GM12878 (cell line): Measurements from ENCODE around the gene ZNF764. TPM values are rescaled to one million over a fixed set of nuclear protein-coding genes. Genes with fewer than 3 reads are reported as not detected.

ENCODE experiments used
- REST ChIP-seq: IDR thresholded peaks from 2 replicates; pipeline ENCODE4 v1.6.1; 2012; ENCODE audit warnings: mild to moderate bottlenecking, low read depth, low read length
- polyA plus RNA-seq, 11 experiments: library from polyadenylated mRNA; depleted of rRNA in 4 of 11; unstranded in 6 of 11; stranded (reverse) in 5 of 11; fragments of >200 nt; fragmentation: Nextera tagmentation in 4 of 11; fragmentation: Illumina TruSeq in 1 of 11; extraction: Ambion mirVana in 4 of 11; extraction: Trizol in 1 of 11; gene quantifications; 1 replicate in 1 of 11; 2 replicates in 10 of 11; pipeline versions ENCODE4 v1.2.1 to v1.2.3, GENCODE V29; 2011 to 2016; ENCODE audit warnings: inconsistent platforms in 2 of 11, missing spikeins in 2 of 11, low read depth in 1 of 11
- total RNA-seq, 4 experiments: library from RNA; depleted of rRNA in 3 of 4; stranded (reverse); fragments of >200 nt in 3 of 4; fragmentation: Illumina TruSeq in 1 of 4; extraction: Trizol in 1 of 4; gene quantifications; 2 replicates each; pipeline versions ENCODE4 v1.2.1 to v1.2.3, GENCODE V29; 2013 to 2021
- TF ChIP-seq, protein P1 (sequence below): fragments of 150-350 bp; IDR thresholded peaks from 2 replicates; pipeline ENCODE4 v1.6.1; 2016; ENCODE audit warnings: low read depth, low read length

ZNF764 gene
- total and polyA plus RNA-seq, 10 of the 15 experiments (the other 5 are each of a cell fraction or from before 2014, with no cell fraction given): 0.61 to 11.9 (median 3.8) TPM

DNA sequence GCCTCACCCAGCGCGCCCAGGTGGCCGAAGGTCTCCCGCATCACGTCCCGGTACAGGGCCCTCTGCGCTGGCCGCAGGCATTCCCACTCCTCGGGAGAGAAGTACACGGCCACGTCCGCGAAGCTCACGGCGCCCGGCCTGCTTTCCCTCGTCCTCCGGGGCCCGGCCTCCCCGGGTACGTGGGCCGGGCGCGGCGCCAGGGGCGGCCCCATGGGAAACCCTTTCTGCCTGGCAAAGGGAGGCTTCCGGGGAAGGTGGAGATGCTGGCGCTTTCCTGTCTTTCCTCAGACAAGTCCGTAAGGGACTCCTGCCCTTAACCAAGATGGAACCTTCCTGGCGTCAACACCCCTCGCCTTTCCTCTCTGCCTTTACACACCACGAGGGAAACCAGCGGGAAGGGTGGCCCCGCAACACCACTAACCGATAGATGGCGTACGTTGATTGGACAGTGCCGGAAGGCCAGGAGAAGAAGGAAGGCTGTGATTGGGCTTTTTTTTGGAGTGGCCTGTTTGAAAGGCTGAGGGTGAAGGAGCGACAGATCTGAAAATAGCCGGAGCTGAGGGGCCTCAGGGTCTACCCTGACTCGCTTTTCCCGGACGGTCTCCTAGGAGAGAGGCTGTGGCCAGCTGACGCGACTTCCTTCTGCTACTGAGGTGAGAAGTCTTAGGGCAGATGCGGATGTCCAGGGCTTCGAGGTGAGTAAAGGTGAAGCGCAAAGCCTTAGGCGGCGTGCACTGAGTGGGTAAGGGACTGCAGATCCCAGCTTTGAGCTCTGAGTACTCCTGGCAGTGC, 27.4 kb upstream of the ZNF764 start, which contains the start of gene ZNF785 (continued):
- TF ChIP-seq, protein P1, sequence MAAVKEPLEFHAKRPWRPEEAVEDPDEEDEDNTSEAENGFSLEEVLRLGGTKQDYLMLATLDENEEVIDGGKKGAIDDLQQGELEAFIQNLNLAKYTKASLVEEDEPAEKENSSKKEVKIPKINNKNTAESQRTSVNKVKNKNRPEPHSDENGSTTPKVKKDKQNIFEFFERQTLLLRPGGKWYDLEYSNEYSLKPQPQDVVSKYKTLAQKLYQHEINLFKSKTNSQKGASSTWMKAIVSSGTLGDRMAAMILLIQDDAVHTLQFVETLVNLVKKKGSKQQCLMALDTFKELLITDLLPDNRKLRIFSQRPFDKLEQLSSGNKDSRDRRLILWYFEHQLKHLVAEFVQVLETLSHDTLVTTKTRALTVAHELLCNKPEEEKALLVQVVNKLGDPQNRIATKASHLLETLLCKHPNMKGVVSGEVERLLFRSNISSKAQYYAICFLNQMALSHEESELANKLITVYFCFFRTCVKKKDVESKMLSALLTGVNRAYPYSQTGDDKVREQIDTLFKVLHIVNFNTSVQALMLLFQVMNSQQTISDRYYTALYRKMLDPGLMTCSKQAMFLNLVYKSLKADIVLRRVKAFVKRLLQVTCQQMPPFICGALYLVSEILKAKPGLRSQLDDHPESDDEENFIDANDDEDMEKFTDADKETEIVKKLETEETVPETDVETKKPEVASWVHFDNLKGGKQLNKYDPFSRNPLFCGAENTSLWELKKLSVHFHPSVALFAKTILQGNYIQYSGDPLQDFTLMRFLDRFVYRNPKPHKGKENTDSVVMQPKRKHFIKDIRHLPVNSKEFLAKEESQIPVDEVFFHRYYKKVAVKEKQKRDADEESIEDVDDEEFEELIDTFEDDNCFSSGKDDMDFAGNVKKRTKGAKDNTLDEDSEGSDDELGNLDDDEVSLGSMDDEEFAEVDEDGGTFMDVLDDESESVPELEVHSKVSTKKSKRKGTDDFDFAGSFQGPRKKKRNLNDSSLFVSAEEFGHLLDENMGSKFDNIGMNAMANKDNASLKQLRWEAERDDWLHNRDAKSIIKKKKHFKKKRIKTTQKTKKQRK: no peak
- no peak for TF ChIP-seq REST
